Measurements from ENCODE around the gene GOLIM4.

Gene GOLIM4

DNA sequence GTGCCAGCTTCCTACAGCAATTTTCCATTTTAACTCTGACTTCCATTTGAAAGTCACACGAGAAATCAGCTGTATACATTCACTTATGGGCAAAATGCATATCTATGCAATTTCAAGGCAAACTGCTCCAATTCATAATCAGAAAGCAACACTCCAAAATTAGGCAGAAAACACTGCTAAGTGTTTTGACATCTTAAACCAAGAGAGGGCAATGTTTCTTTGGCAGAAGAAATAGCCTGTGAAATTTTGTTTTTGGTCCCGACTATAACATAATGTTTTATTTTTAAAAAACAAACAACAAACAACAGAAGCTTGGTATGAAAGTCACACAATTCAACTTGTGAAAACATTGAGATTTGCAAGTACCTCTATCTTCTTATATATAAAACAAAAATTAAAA is 42.6 kb downstream of the GOLIM4 start:
- TF ChIP-seq, protein P1, sequence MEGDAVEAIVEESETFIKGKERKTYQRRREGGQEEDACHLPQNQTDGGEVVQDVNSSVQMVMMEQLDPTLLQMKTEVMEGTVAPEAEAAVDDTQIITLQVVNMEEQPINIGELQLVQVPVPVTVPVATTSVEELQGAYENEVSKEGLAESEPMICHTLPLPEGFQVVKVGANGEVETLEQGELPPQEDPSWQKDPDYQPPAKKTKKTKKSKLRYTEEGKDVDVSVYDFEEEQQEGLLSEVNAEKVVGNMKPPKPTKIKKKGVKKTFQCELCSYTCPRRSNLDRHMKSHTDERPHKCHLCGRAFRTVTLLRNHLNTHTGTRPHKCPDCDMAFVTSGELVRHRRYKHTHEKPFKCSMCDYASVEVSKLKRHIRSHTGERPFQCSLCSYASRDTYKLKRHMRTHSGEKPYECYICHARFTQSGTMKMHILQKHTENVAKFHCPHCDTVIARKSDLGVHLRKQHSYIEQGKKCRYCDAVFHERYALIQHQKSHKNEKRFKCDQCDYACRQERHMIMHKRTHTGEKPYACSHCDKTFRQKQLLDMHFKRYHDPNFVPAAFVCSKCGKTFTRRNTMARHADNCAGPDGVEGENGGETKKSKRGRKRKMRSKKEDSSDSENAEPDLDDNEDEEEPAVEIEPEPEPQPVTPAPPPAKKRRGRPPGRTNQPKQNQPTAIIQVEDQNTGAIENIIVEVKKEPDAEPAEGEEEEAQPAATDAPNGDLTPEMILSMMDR (IDR thresholded peaks at IDR 0.05; ENCODE audit: insufficient read depth, missing control alignments), result no peak
- no peak for FAIRE-seq
- DNase-seq (ENCODE audit: insufficient read length, low spot score), result no peak

DNA sequence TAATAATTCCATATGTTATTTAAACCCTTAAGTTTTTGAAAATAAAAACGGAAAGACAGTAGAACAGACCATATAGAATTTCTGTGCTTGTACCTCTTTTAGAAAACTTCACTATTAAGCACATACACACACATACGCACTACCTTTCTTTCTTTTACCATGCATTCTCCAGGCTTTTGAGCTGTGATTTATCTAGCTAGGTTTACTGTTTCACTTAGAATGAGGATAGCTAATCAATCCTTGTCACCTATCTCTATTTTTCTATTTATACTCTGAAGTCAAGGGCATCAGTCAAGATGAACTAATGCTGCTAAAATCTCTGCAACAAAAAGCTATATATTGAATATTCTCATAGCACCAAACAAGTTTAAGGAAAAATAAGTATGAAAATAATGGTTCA is 43.2 kb downstream of the GOLIM4 start:
- no peak for FAIRE-seq
- TF ChIP-seq, protein P1 (IDR thresholded peaks at IDR 0.05; ENCODE audit: insufficient read depth, missing control alignments), result no peak
- no peak for DNase-seq (ENCODE audit: insufficient read length, low spot score)

DNA sequence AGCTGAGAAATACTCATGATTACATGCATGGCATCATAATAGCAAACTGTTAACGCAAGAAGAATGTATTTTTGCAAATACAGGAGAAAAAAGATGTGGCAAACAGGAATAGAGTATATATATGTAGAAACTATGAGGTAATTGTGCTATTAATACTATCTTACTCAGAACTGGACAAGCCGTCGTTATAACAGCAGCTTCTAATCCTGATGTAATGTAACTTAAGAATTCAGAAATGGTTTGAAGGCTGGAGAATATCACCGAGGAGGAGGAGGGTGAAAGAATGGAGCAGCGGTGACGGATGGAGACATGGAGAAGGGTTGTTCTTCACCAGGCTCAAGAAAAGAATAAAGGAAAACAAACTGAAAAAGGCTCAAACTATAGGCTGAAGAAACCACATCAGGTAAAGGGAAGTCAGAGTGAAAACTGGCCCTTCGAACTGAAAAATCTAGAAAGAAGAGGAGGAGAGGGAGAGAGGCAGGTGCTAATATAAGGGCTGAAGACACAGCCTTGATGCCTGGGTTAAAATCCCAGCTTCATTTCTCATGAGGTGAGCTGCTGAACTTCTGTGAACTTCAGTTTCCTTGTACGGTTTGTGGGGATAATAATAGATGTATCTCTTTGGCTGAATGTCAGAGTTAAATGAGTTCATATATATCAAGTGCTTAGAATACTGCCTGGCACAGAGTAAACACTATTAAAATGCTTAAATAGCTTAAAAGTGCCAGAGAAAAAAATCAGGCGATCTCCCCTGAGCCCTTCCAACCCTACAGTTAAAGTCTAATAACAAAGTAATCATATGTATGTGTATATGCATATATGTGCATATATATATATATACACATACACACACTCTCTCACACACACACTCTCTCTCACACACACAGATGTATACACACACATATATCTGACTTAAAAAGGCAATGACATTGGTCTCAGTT is 43.9 kb downstream of the GOLIM4 start:
- FAIRE-seq (no peak), DNase-seq (ENCODE audit: insufficient read length, low spot score) (no peak)
- TF ChIP-seq, protein P1 (IDR thresholded peaks at IDR 0.05; ENCODE audit: insufficient read depth, missing control alignments), result no peak

DNA sequence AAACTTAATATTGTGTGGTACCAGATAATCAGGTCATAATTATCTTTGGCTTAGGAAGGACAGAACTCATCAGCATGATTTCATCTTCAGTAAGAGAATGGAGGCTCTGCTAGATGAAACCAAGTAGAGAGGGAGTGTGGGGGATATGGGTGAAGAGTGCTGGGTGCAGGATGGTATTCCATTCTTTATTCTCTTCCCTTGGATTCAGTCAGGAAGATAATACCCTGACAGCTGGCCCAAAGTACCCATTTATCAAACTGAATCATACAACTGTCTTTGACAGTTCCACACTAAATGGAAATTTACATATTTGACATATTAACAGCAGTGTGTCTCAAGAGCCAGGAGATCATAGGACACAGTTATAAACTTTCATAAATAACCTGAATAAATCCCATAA is 44.7 kb downstream of the GOLIM4 start:
- DNase-seq (ENCODE audit: insufficient read length, low spot score) (no peak), FAIRE-seq (peak; percentile 44)
- TF ChIP-seq, protein P1 (IDR thresholded peaks at IDR 0.05; ENCODE audit: insufficient read depth, missing control alignments), result no peak

DNA sequence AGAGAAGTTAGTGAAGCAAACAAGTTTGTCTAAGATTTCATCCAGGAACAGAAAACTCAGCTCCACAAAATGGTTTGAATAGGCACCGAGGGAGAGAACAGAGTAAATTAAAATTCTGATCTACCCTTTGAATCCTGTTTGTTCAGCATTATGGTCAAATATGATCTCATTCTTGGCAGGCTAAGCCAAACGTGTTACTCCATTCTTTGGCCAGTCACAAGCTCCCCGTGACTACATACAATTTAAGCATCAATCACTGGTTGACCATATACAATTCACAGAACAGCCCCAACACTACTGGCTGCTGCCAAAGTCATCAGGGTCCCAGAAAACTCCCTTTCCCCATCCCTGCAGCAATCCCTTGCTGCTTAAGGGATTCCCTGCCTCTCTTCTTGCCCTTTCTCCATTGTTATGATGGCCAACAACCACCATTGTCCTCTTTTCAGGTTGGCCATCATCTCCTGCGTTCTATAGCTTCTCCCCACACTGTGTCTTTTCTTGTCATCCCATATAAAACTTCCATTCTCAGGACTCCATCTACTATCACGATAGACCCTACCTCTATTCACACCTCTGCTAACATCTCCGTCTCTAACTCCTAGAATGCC is 46.3 kb downstream of the GOLIM4 start:
- FAIRE-seq, result no peak
- no peak for DNase-seq (ENCODE audit: insufficient read length, low spot score)
- TF ChIP-seq, protein P1 (IDR thresholded peaks at IDR 0.05; ENCODE audit: insufficient read depth, missing control alignments), result no peak

DNA sequence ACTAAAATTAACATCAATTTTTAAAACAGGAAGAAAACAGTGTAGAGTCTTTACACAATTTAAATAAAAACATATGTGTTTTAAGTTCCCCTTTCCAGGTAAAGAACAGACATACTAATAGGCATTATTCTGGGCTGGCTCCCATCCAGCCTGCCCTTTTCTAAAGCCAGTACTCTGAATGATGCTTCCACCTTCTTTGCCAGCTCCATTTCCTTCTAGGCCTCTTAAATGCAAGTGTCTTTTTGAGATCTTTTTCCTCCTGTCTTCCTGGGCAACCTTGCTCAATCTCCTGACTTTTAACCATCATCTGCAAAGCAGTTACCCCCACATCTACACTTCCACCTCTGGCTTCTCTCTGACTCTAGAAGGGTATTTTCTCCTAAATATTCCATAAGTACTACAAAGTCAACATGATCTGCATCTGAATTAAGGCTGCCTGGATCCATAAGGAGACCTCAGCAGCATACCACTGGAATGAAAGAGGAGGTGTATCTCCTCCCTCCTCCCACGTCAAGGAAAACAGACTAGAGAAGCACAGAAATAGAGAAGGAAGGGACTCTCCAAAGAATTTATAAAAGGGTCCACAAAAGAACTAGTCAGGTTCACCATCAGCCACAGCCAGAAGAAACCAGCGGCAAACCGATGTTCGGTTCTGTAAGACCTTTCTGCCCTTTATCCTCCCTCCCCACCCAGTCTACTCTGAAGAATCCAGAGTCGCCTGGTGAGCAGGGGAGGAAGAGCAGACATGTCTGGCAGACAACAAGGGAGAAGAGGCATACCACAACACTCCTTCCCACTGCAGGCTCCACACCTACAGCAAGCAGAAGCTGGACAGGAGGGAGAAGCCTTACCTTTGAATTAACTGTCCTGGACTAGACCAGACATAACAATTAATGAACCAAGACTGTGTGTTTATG is 47.1 kb downstream of the GOLIM4 start:
- DNase-seq (ENCODE audit: insufficient read length, low spot score), result no peak
- TF ChIP-seq, protein P1 (IDR thresholded peaks at IDR 0.05; ENCODE audit: insufficient read depth, missing control alignments), result no peak
- no peak for FAIRE-seq

Data from D721Med (cell line).